GM23338 (cell line): ENCODE measurements around the gene SEC16A. TPM values are rescaled to one million over a fixed set of nuclear protein-coding genes. Genes with fewer than 3 reads are reported as not detected.

Source experiments
- ATAC-seq: fragments of 200-7000 bp; cut with Tn5 transposase; 3 replicates; pipeline ENCODE4 v1.9.1; 2020
- DNase-seq: peaks from one replicate; pipeline ENCODE4 v3.0.0-alpha.2; 2015; ENCODE audit warnings: low spot score
- H2AFZ ChIP-seq: fragments of 200-600 bp; sonication (generic); 2 replicates; pipeline ENCODE4 v1.8.0; 2016; ENCODE audit warnings: antibody characterized with exemption, mild to moderate bottlenecking, moderate library complexity
- H3F3A ChIP-seq: fragments of 200-600 bp; sonication (generic); replicated peaks from 2 replicates; pipeline ENCODE4 v1.8.0; 2017; ENCODE audit warnings: antibody characterized with exemption, mixed run types, low read depth
- H3K27ac ChIP-seq: fragments of 200-600 bp; sonication (generic); 2 replicates; pipeline ENCODE4 v1.6.1; 2016; ENCODE audit warnings: low read depth
- H3K27me3 ChIP-seq: fragments of 200-600 bp; sonication (generic); 2 replicates; pipeline ENCODE4 v1.8.0; 2016; ENCODE audit warnings: mild to moderate bottlenecking, mixed run types, moderate library complexity; ENCODE audit not compliant: insufficient read depth
- H3K36me3 ChIP-seq: fragments of 200-600 bp; sonication (generic); 2 replicates; pipeline ENCODE4 v1.8.0; 2016; ENCODE audit warnings: mild to moderate bottlenecking; ENCODE audit not compliant: insufficient read depth
- H3K4me1 ChIP-seq: fragments of 200-600 bp; sonication (generic); 2 replicates; pipeline ENCODE4 v1.8.0; 2016; ENCODE audit warnings: mild to moderate bottlenecking, moderate library complexity; ENCODE audit not compliant: insufficient read depth
- H3K4me2 ChIP-seq: fragments of 200-600 bp; sonication (generic); 2 replicates; pipeline ENCODE4 v1.7.1; 2017; ENCODE audit warnings: mixed run types
- H3K4me3 ChIP-seq: fragments of 200-600 bp; sonication (generic); 2 replicates; pipeline ENCODE4 v1.6.1; 2016; ENCODE audit warnings: mixed run types
- H3K79me2 ChIP-seq: fragments of 200-600 bp; sonication (generic); replicated peaks from 2 replicates; pipeline ENCODE4 v1.8.0; 2017; ENCODE audit warnings: mild to moderate bottlenecking; ENCODE audit not compliant: insufficient read depth
- H3K9me2 ChIP-seq: fragments of 200-600 bp; sonication (generic); 2 replicates; pipeline ENCODE4 v1.8.0; 2017; ENCODE audit not compliant: insufficient read depth
- H4K20me1 ChIP-seq: fragments of 200-600 bp; sonication (generic); replicated peaks from 2 replicates; pipeline ENCODE4 v1.8.0; 2017; ENCODE audit warnings: mild to moderate bottlenecking; ENCODE audit not compliant: insufficient read depth
- H3K27ac Mint-ChIP-seq: 2 replicates; pipeline ENCODE4 v1.8.0; 2020; ENCODE audit warnings: inconsistent platforms, mild to moderate bottlenecking, moderate library complexity, mixed read lengths
- H3K27me3 Mint-ChIP-seq: 3 replicates; pipeline ENCODE4 v1.8.0; 2022; ENCODE audit warnings: low read depth, mild to moderate bottlenecking, moderate library complexity, mixed read lengths, inconsistent platforms; ENCODE audit not compliant: insufficient read depth, poor library complexity
- H3K36me3 Mint-ChIP-seq: 3 replicates; pipeline ENCODE4 v1.8.0; 2021; ENCODE audit warnings: low read depth, mild to moderate bottlenecking, inconsistent platforms, moderate library complexity, mixed read lengths
- H3K4me1 Mint-ChIP-seq: 3 replicates; pipeline ENCODE4 v1.8.0; 2020; ENCODE audit warnings: mild to moderate bottlenecking, inconsistent platforms, mixed read lengths
- H3K4me3 Mint-ChIP-seq: 3 replicates; pipeline ENCODE4 v1.8.0; 2021; ENCODE audit warnings: moderate library complexity, mild to moderate bottlenecking, inconsistent platforms, mixed read lengths
- H3K9me3 Mint-ChIP-seq: 3 replicates; pipeline ENCODE4 v1.8.0; 2020; ENCODE audit warnings: moderate library complexity, mild to moderate bottlenecking, inconsistent platforms, mixed read lengths
- CREB1 ChIP-seq: fragments of 250-450 bp; sonication (Bioruptor Pico); IDR thresholded peaks from 2 replicates; pipeline ENCODE4 v1.5.0; 2020; ENCODE audit warnings: low read depth, mild to moderate bottlenecking, moderate library complexity
- EZH2 ChIP-seq: fragments of 200-600 bp; sonication (generic); IDR thresholded peaks from one replicate; pipeline ENCODE4 v1.8.0; 2017; ENCODE audit warnings: antibody characterized with exemption, mild to moderate bottlenecking, low read depth; ENCODE audit not compliant: unreplicated experiment
- EZH2phosphoT487 ChIP-seq: fragments of 200-600 bp; sonication (generic); IDR thresholded peaks from one replicate; pipeline ENCODE4 v1.8.1; 2018; ENCODE audit warnings: antibody characterized with exemption; ENCODE audit not compliant: unreplicated experiment
- JUNB ChIP-seq: IDR thresholded peaks from one replicate; pipeline ENCODE4 v1.6.1; 2016; ENCODE audit warnings: antibody characterized with exemption; ENCODE audit not compliant: unreplicated experiment
- NANOG ChIP-seq: IDR thresholded peaks from 2 replicates; pipeline ENCODE4 v1.6.1; 2016; ENCODE audit warnings: antibody characterized with exemption, borderline replicate concordance
- POLR2AphosphoS5 ChIP-seq: IDR thresholded peaks from 2 replicates; pipeline ENCODE4 v1.6.1; 2016; ENCODE audit warnings: antibody characterized with exemption, low read depth
- STAT1 ChIP-seq: IDR thresholded peaks from one replicate; pipeline ENCODE4 v1.6.1; 2016; ENCODE audit warnings: antibody characterized with exemption; ENCODE audit not compliant: unreplicated experiment
- ZNF114 ChIP-seq: fragments of 250-450 bp; sonication (Bioruptor Pico); IDR thresholded peaks from 2 replicates; pipeline ENCODE4 v1.5.0; 2020; ENCODE audit warnings: mild to moderate bottlenecking, moderate library complexity
- ZNF331 ChIP-seq: fragments of 250-450 bp; sonication (Bioruptor Pico); IDR thresholded peaks from 2 replicates; pipeline ENCODE4 v1.5.0; 2020; ENCODE audit warnings: low read depth, mild to moderate bottlenecking, moderate library complexity
- polyA plus RNA-seq: library from polyadenylated mRNA; unstranded; fragments of >200 nt; fragmentation: Nextera tagmentation; extraction: Ambion mirVana; gene quantifications from 2 replicates; pipeline ENCODE4 v1.2.1, GENCODE V29; 2016
- total RNA-seq: library from RNA; depleted of rRNA; stranded (reverse); fragments of >200 nt; shearing (Covaris generic); gene quantifications from 2 replicates; pipeline ENCODE4 v1.2.3, GENCODE V29; 2014
- TF ChIP-seq, protein P1 (sequence below): fragments of 250-450 bp; sonication (Bioruptor Pico); IDR thresholded peaks from 2 replicates; pipeline ENCODE4 v1.5.0; 2020; ENCODE audit warnings: mild to moderate bottlenecking, moderate library complexity
- TF ChIP-seq, protein P2 (sequence below): IDR thresholded peaks from one replicate; pipeline ENCODE4 v1.6.1; 2018; ENCODE audit warnings: antibody characterized with exemption; ENCODE audit not compliant: unreplicated experiment
- TF ChIP-seq, protein P3 (sequence below), 2 experiments: fragments of 200-600 bp in 1 of 2; sonication (generic) in 1 of 2; conservative IDR thresholded peaks; 2 replicates each; pipeline versions ENCODE4 v1.5.1 to v1.6.1; 2016 to 2017; ENCODE audit warnings: antibody characterized with exemption in 2 of 2, low read depth in 2 of 2, mild to moderate bottlenecking in 2 of 2, moderate library complexity in 1 of 2
- TF ChIP-seq, protein P4 (sequence below): IDR thresholded peaks from 2 replicates; pipeline ENCODE4 v1.6.1; 2016; ENCODE audit warnings: antibody characterized with exemption

SEC16A gene
- total and polyA plus RNA-seq, 2 experiments from 2014 or later, result 34.0 to 59.2 TPM

DNA sequence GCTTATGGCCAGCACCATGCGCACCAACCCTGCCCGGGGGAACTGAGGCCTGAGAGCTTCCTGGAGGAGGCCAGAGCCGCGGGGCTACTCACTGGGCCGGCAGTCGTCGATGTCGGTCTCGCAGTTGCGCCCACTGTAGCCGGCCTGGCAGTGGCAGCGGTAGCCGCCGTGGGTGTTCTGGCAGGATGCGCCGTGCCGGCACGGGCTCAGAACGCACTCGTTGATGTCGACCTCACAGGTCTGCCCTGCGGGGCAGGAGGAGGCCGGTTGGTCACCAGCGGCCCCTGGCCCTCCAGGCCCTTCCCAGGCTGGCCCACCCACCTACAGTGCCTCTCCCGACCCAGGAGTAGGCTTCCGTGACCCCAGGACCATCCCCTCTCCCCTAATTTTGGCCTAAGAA is 27.7 kb upstream of the SEC16A start:
- ATAC-seq, result no peak
- Mint-ChIP-seq H3K4me1 (no peaks in the 10 kb centered on the region), H3K4me3 (no peak overlapping the region), H3K36me3 (peaks cover 41% of the 10 kb centered on the region), H3K27me3 (peaks cover 4% of the 10 kb centered on the region), H3K9me3 (no peaks in the 10 kb centered on the region), H3K27ac (no peak overlapping the region)
- H3K36me3 ChIP-seq, result peaks cover 12% of the 10 kb centered on the region; the same call in 1 of the 2 replicates
- H3K27ac ChIP-seq, result no peak overlapping the region
- H3K9me2 ChIP-seq, result no peaks in the 10 kb centered on the region
- H3K27me3 ChIP-seq, result no peaks in the 10 kb centered on the region
- no peaks in the 10 kb centered on the region; the same call in 1 of the 2 replicates for H4K20me1 ChIP-seq
- DNase-seq, result no peak
- no peak overlapping the region for H3K4me2 ChIP-seq
- no peak overlapping the region for H3K4me3 ChIP-seq
- no peak overlapping the region for H2AFZ ChIP-seq
- TF ChIP-seq CREB1 (CRISPR knock-in tag) (no peak), POLR2AphosphoS5 (no peak), EZH2phosphoT487 (no peak), ZNF114 (CRISPR knock-in tag) (no peak), STAT1 (no peak), JUNB (no peak), NANOG (no peak), EZH2 (no peak), ZNF331 (CRISPR knock-in tag) (no peak)
- TF ChIP-seq, protein P1, sequence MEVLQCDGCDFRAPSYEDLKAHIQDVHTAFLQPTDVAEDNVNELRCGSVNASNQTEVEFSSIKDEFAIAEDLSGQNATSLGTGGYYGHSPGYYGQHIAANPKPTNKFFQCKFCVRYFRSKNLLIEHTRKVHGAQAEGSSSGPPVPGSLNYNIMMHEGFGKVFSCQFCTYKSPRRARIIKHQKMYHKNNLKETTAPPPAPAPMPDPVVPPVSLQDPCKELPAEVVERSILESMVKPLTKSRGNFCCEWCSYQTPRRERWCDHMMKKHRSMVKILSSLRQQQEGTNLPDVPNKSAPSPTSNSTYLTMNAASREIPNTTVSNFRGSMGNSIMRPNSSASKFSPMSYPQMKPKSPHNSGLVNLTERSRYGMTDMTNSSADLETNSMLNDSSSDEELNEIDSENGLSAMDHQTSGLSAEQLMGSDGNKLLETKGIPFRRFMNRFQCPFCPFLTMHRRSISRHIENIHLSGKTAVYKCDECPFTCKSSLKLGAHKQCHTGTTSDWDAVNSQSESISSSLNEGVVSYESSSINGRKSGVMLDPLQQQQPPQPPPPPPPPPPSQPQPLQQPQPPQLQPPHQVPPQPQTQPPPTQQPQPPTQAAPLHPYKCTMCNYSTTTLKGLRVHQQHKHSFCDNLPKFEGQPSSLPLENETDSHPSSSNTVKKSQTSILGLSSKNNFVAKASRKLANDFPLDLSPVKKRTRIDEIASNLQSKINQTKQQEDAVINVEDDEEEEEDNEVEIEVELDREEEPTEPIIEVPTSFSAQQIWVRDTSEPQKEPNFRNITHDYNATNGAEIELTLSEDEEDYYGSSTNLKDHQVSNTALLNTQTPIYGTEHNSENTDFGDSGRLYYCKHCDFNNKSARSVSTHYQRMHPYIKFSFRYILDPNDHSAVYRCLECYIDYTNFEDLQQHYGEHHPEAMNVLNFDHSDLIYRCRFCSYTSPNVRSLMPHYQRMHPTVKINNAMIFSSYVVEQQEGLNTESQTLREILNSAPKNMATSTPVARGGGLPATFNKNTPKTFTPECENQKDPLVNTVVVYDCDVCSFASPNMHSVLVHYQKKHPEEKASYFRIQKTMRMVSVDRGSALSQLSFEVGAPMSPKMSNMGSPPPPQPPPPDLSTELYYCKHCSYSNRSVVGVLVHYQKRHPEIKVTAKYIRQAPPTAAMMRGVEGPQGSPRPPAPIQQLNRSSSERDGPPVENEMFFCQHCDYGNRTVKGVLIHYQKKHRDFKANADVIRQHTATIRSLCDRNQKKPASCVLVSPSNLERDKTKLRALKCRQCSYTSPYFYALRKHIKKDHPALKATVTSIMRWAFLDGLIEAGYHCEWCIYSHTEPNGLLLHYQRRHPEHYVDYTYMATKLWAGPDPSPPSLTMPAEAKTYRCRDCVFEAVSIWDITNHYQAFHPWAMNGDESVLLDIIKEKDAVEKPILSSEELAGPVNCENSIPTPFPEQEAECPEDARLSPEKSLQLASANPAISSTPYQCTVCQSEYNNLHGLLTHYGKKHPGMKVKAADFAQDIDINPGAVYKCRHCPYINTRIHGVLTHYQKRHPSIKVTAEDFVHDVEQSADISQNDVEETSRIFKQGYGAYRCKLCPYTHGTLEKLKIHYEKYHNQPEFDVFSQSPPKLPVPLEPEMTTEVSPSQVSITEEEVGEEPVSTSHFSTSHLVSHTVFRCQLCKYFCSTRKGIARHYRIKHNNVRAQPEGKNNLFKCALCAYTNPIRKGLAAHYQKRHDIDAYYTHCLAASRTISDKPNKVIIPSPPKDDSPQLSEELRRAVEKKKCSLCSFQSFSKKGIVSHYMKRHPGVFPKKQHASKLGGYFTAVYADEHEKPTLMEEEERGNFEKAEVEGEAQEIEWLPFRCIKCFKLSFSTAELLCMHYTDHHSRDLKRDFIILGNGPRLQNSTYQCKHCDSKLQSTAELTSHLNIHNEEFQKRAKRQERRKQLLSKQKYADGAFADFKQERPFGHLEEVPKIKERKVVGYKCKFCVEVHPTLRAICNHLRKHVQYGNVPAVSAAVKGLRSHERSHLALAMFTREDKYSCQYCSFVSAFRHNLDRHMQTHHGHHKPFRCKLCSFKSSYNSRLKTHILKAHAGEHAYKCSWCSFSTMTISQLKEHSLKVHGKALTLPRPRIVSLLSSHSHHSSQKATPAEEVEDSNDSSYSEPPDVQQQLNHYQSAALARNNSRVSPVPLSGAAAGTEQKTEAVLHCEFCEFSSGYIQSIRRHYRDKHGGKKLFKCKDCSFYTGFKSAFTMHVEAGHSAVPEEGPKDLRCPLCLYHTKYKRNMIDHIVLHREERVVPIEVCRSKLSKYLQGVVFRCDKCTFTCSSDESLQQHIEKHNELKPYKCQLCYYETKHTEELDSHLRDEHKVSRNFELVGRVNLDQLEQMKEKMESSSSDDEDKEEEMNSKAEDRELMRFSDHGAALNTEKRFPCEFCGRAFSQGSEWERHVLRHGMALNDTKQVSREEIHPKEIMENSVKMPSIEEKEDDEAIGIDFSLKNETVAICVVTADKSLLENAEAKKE (CRISPR knock-in tag), result no peak
- TF ChIP-seq, protein P2, sequence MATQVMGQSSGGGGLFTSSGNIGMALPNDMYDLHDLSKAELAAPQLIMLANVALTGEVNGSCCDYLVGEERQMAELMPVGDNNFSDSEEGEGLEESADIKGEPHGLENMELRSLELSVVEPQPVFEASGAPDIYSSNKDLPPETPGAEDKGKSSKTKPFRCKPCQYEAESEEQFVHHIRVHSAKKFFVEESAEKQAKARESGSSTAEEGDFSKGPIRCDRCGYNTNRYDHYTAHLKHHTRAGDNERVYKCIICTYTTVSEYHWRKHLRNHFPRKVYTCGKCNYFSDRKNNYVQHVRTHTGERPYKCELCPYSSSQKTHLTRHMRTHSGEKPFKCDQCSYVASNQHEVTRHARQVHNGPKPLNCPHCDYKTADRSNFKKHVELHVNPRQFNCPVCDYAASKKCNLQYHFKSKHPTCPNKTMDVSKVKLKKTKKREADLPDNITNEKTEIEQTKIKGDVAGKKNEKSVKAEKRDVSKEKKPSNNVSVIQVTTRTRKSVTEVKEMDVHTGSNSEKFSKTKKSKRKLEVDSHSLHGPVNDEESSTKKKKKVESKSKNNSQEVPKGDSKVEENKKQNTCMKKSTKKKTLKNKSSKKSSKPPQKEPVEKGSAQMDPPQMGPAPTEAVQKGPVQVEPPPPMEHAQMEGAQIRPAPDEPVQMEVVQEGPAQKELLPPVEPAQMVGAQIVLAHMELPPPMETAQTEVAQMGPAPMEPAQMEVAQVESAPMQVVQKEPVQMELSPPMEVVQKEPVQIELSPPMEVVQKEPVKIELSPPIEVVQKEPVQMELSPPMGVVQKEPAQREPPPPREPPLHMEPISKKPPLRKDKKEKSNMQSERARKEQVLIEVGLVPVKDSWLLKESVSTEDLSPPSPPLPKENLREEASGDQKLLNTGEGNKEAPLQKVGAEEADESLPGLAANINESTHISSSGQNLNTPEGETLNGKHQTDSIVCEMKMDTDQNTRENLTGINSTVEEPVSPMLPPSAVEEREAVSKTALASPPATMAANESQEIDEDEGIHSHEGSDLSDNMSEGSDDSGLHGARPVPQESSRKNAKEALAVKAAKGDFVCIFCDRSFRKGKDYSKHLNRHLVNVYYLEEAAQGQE, result no peak
- TF ChIP-seq, protein P3, sequence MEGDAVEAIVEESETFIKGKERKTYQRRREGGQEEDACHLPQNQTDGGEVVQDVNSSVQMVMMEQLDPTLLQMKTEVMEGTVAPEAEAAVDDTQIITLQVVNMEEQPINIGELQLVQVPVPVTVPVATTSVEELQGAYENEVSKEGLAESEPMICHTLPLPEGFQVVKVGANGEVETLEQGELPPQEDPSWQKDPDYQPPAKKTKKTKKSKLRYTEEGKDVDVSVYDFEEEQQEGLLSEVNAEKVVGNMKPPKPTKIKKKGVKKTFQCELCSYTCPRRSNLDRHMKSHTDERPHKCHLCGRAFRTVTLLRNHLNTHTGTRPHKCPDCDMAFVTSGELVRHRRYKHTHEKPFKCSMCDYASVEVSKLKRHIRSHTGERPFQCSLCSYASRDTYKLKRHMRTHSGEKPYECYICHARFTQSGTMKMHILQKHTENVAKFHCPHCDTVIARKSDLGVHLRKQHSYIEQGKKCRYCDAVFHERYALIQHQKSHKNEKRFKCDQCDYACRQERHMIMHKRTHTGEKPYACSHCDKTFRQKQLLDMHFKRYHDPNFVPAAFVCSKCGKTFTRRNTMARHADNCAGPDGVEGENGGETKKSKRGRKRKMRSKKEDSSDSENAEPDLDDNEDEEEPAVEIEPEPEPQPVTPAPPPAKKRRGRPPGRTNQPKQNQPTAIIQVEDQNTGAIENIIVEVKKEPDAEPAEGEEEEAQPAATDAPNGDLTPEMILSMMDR (conservative IDR thresholded peaks at IDR 0.05; ENCODE audit: low read depth in 2 of 2), result no peak
- TF ChIP-seq, protein P4, sequence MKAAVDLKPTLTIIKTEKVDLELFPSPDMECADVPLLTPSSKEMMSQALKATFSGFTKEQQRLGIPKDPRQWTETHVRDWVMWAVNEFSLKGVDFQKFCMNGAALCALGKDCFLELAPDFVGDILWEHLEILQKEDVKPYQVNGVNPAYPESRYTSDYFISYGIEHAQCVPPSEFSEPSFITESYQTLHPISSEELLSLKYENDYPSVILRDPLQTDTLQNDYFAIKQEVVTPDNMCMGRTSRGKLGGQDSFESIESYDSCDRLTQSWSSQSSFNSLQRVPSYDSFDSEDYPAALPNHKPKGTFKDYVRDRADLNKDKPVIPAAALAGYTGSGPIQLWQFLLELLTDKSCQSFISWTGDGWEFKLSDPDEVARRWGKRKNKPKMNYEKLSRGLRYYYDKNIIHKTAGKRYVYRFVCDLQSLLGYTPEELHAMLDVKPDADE, result no peak
- no peaks in the 10 kb centered on the region for H3K4me1 ChIP-seq
- H3K79me2 ChIP-seq, result no peaks in the 10 kb centered on the region
- H3F3A ChIP-seq, result 0 out of 2 replicates have a peak, but pooled peaks cover 2% of the 10 kb centered on the region
